ENCODE results near the gene HSD3B1. TPM values are rescaled to one million over a fixed set of nuclear protein-coding genes. Genes with fewer than 3 reads are reported as not detected.

HSD3B1 gene
- polyA plus RNA-seq, 1 of the 3 experiments (the other 2 are of a cell fraction): not detected

DNA sequence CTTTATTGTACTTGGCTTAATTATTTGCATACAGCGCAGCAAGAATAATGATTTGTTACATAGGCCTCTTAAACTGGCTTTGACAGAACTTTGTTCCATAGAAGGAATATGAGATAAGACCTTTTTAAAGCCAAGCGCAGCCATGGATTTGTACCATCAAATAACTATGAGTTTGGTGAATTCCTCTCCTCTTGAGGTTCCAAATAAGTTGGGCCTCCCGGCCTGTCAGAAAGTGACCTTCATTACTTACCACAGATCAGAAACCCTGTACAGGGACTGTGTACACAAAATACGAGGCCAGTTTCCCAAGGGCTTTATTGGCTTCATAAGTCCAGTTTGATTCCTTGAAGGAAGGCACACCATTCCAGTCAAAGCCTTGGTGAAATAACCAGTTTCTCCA is 21.8 kb upstream of the HSD3B1 start (continued):
- TF ChIP-seq, protein P1, sequence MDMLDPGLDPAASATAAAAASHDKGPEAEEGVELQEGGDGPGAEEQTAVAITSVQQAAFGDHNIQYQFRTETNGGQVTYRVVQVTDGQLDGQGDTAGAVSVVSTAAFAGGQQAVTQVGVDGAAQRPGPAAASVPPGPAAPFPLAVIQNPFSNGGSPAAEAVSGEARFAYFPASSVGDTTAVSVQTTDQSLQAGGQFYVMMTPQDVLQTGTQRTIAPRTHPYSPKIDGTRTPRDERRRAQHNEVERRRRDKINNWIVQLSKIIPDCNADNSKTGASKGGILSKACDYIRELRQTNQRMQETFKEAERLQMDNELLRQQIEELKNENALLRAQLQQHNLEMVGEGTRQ (IDR thresholded peaks at IDR 0.05; ENCODE audit: borderline replicate concordance, low read depth, low read length): no peak
- TF ChIP-seq MEF2A (IDR thresholded peaks at IDR 0.05; ENCODE audit: borderline replicate concordance, low read depth) (no peak), GABPA (IDR thresholded peaks at IDR 0.05; ENCODE audit: low read depth) (no peak), RFX5 (IDR thresholded peaks at IDR 0.05; ENCODE audit: low read length) (no peak), RCOR1 (IDR thresholded peaks at IDR 0.05; ENCODE audit: low read length) (no peak)
- TF ChIP-seq, protein P2, sequence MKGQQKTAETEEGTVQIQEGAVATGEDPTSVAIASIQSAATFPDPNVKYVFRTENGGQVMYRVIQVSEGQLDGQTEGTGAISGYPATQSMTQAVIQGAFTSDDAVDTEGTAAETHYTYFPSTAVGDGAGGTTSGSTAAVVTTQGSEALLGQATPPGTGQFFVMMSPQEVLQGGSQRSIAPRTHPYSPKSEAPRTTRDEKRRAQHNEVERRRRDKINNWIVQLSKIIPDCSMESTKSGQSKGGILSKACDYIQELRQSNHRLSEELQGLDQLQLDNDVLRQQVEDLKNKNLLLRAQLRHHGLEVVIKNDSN (IDR thresholded peaks at IDR 0.05; ENCODE audit: borderline replicate concordance, low read depth): no peak

DNA sequence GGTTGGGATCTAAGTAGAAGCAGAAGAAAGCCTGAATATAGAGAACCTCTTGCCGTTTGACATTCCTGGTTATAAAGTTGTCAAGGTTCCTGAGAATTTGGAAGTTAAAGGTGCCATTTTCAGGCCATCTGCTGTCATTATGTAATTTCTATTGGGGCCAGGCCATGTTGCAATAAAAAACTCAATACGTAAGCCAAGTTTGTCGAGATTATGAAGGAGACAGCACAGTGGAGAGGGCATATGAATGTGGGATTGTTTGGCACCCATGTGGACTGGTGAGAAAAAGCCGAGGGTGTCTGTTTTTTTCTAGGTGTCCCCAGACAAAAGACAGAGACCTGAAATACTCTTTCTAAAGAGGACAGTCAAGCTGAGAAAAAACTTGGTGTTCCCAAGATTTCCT is 18.8 kb upstream of the HSD3B1 start:
- H3K4me1 ChIP-seq (ENCODE audit: control insufficient read depth in 1 of 2, insufficient read depth in 2 of 2, low read depth in 1 of 2, low read length in 1 of 2): no peaks in the 10 kb centered on the region
- no peak overlapping the region for H3K9ac ChIP-seq
- no peaks in the 10 kb centered on the region for H3K79me2 ChIP-seq (ENCODE audit: insufficient read depth)
- no peak for DNase-seq
- H2AFZ ChIP-seq (ENCODE audit: low read depth): no peak overlapping the region
- H3K27ac ChIP-seq (ENCODE audit: low read depth in 2 of 2, low read length in 1 of 2): no peak overlapping the region
- no peaks in the 10 kb centered on the region for H4K20me1 ChIP-seq (ENCODE audit: insufficient read depth)
- H3K36me3 ChIP-seq (replicated peaks in 1 of 2; ENCODE audit: control insufficient read depth in 1 of 2, insufficient read depth in 2 of 2, low read length in 1 of 2): no peaks in the 10 kb centered on the region
- TF ChIP-seq RCOR1 (IDR thresholded peaks at IDR 0.05; ENCODE audit: low read length): no peak
- no peaks in the 10 kb centered on the region for H3K9me3 ChIP-seq
- no peak overlapping the region for H3K4me2 ChIP-seq
- POLR2A ChIA-PET: no interaction called here
- no peaks in the 10 kb centered on the region for H3K9me2 ChIP-seq
- no peaks in the 10 kb centered on the region; the same call in 1 of the 2 replicates for H3K27me3 ChIP-seq (ENCODE audit: insufficient read depth)
- 1% methylated on average over 4 of the region's 4 CpGs for WGBS (ENCODE audit: low lambda C conversion rate)
- no peaks in the 10 kb centered on the region for H3F3A ChIP-seq (replicated peaks; ENCODE audit: insufficient read depth)
- no peak overlapping the region for H3K4me3 ChIP-seq (ENCODE audit: low read depth in 2 of 2, low read length in 1 of 2)
- CTCF ChIA-PET: interaction anchor here (3.4 kb wide), 1 partner anchor 12 kb away, joined by 16 read pairs; no protein-coding TSS in a partner anchor

DNA sequence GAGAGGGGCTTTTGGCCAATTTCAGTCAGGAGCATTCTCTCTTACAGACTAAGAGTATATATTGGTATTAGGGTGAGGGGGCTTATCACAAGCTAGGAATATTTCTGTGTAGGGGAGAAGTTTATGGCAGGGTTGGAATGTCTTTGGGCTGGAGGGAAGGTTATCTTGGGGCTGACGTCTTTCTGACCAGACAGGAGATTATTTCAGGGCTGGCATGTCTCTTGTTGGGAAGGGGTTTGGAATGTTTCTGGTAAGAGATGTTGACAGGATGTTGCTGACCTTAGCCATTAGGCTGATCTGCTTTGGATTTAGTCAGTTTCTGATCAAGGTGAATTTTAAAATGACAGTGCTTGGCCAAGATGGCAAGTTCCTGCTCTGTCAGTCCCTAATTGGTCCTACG is 17.8 kb upstream of the HSD3B1 start:
- H3F3A ChIP-seq (replicated peaks; ENCODE audit: insufficient read depth): no peaks in the 10 kb centered on the region
- CTCF ChIA-PET: interaction anchor here (3.4 kb wide), 1 partner anchor 13 kb away, joined by 16 read pairs; no protein-coding TSS in a partner anchor
- POLR2A ChIA-PET: no interaction called here
- H3K79me2 ChIP-seq (ENCODE audit: insufficient read depth): no peaks in the 10 kb centered on the region
- H2AFZ ChIP-seq (ENCODE audit: low read depth): no peak overlapping the region
- WGBS (ENCODE audit: low lambda C conversion rate): 4% methylated on average over 2 of the region's 2 CpGs
- no peaks in the 10 kb centered on the region for H3K9me3 ChIP-seq
- H3K4me1 ChIP-seq (ENCODE audit: control insufficient read depth in 1 of 2, insufficient read depth in 2 of 2, low read depth in 1 of 2, low read length in 1 of 2): no peaks in the 10 kb centered on the region
- no peak overlapping the region for H3K4me2 ChIP-seq
- DNase-seq: no peak
- no peak overlapping the region for H3K9ac ChIP-seq
- no peaks in the 10 kb centered on the region for H3K9me2 ChIP-seq
- no peak overlapping the region for H3K4me3 ChIP-seq (ENCODE audit: low read depth in 2 of 2, low read length in 1 of 2)
- TF ChIP-seq GABPA (IDR thresholded peaks at IDR 0.05; ENCODE audit: low read depth): no peak
- no peak for TF ChIP-seq SIN3A (IDR thresholded peaks at IDR 0.05; ENCODE audit: borderline replicate concordance, low read depth, low read length)
- TF ChIP-seq, protein P3, sequence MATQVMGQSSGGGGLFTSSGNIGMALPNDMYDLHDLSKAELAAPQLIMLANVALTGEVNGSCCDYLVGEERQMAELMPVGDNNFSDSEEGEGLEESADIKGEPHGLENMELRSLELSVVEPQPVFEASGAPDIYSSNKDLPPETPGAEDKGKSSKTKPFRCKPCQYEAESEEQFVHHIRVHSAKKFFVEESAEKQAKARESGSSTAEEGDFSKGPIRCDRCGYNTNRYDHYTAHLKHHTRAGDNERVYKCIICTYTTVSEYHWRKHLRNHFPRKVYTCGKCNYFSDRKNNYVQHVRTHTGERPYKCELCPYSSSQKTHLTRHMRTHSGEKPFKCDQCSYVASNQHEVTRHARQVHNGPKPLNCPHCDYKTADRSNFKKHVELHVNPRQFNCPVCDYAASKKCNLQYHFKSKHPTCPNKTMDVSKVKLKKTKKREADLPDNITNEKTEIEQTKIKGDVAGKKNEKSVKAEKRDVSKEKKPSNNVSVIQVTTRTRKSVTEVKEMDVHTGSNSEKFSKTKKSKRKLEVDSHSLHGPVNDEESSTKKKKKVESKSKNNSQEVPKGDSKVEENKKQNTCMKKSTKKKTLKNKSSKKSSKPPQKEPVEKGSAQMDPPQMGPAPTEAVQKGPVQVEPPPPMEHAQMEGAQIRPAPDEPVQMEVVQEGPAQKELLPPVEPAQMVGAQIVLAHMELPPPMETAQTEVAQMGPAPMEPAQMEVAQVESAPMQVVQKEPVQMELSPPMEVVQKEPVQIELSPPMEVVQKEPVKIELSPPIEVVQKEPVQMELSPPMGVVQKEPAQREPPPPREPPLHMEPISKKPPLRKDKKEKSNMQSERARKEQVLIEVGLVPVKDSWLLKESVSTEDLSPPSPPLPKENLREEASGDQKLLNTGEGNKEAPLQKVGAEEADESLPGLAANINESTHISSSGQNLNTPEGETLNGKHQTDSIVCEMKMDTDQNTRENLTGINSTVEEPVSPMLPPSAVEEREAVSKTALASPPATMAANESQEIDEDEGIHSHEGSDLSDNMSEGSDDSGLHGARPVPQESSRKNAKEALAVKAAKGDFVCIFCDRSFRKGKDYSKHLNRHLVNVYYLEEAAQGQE (IDR thresholded peaks at IDR 0.05; ENCODE audit: low read depth, low read length): no peak
- no peak for TF ChIP-seq EZH2phosphoT487 (IDR thresholded peaks at IDR 0.05; ENCODE audit: borderline replicate concordance, low read depth)
- no peak for TF ChIP-seq RCOR1 (IDR thresholded peaks at IDR 0.05; ENCODE audit: low read length)
- no peak for TF ChIP-seq EP300 (IDR thresholded peaks at IDR 0.05; ENCODE audit: borderline replicate concordance in 1 of 2, low read depth in 1 of 2, low read length in 1 of 2)
- TF ChIP-seq YY1 (IDR thresholded peaks at IDR 0.05; ENCODE audit: low read depth): no peak
- TF ChIP-seq FOSL2 (IDR thresholded peaks at IDR 0.05; ENCODE audit: borderline replicate concordance, low read depth): no peak
- TF ChIP-seq, protein P4, sequence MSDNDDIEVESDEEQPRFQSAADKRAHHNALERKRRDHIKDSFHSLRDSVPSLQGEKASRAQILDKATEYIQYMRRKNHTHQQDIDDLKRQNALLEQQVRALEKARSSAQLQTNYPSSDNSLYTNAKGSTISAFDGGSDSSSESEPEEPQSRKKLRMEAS (IDR thresholded peaks at IDR 0.05; ENCODE audit: low read depth): no peak
- no peak for TF ChIP-seq FOXJ3 (CRISPR knock-in tag; IDR thresholded peaks at IDR 0.05)
- no peak for TF ChIP-seq TCF12 (IDR thresholded peaks at IDR 0.05)
- no peak for TF ChIP-seq NFIC (IDR thresholded peaks at IDR 0.05; ENCODE audit: borderline replicate concordance)
- TF ChIP-seq, protein P2 (IDR thresholded peaks at IDR 0.05; ENCODE audit: borderline replicate concordance, low read depth): no peak
- TF ChIP-seq NRF1 (IDR thresholded peaks at IDR 0.05; ENCODE audit: low read depth, low read length): no peak
- no peaks in the 10 kb centered on the region; the same call in 1 of the 2 replicates for H3K27me3 ChIP-seq (ENCODE audit: insufficient read depth)
- no peak overlapping the region for H3K27ac ChIP-seq (ENCODE audit: low read depth in 2 of 2, low read length in 1 of 2)
- H3K36me3 ChIP-seq (replicated peaks in 1 of 2; ENCODE audit: control insufficient read depth in 1 of 2, insufficient read depth in 2 of 2, low read length in 1 of 2): no peaks in the 10 kb centered on the region
- no peaks in the 10 kb centered on the region for H4K20me1 ChIP-seq (ENCODE audit: insufficient read depth)
